Peyer's patch (tissue), 4 donors: ENCODE data around the gene PODXL2. TPM values are rescaled to one million over a fixed set of nuclear protein-coding genes. Genes with fewer than 3 reads are reported as not detected.
A peak's percentile ranks its signal among the peaks of the same experiment; 100 is the strongest.

Experiments used
- DNase-seq, 3 donors: peaks; one replicate each; pipeline ENCODE4 v3.0.0-alpha.2; 2017 to 2019
- H3K27ac ChIP-seq, 4 donors: fragments of 200-600 bp; sonication (generic); one replicate each; pipeline ENCODE4 v1.5.1; 2016 to 2019
- H3K27me3 ChIP-seq, 2 donors: fragments of 200-600 bp; sonication (generic); one replicate each; pipeline ENCODE4 v1.5.1; 2019
- H3K36me3 ChIP-seq, 3 donors: fragments of 200-600 bp; sonication (generic); one replicate each; pipeline ENCODE4 v1.5.1; 2016 to 2019
- H3K4me1 ChIP-seq, 4 donors: fragments of 200-600 bp; sonication (generic); one replicate each; pipeline ENCODE4 v1.5.1; 2016 to 2019
- H3K4me3 ChIP-seq, 4 donors: fragments of 200-600 bp; sonication (generic); 1 replicate in 3 of 4; 2 replicates in 1 of 4; pipeline ENCODE4 v1.5.1; 2016 to 2019; ENCODE audit warnings: mild to moderate bottlenecking in 1 of 4
- H3K9me3 ChIP-seq, 4 donors: fragments of 200-600 bp; sonication (generic); one replicate each; pipeline ENCODE4 v1.5.1; 2016 to 2019; ENCODE audit warnings: mild to moderate bottlenecking in 1 of 4
- CTCF ChIP-seq, 6 experiments: fragments of 450-650 bp in 4 of 6; fragments of 200-600 bp in 2 of 6; sonication (generic) in 1 of 6; IDR thresholded peaks; one replicate each; pipeline ENCODE4 v1.5.1; 2017 to 2019; ENCODE audit warnings: antibody characterized with exemption in 6 of 6, mild to moderate bottlenecking in 3 of 6, moderate library complexity in 1 of 6
- POLR2A ChIP-seq, 2 donors: fragments of 450-650 bp; IDR thresholded peaks; one replicate each; pipeline ENCODE4 v1.5.1; 2017; ENCODE audit warnings: antibody characterized with exemption in 2 of 2, mild to moderate bottlenecking in 2 of 2, moderate library complexity in 2 of 2
- total RNA-seq, 4 donors: library from RNA; depleted of rRNA; stranded (reverse); fragments of >200 nt; gene quantifications; one replicate each; pipeline ENCODE4 v1.1.0, GENCODE V29; 2016

The PODXL2 gene
- total RNA-seq, 4 donors from 2014 or later = 7.4 to 15.6 (median 9.9) TPM

GRCh38 chr3:127690823-127691452, 62.0 kb downstream of the PODXL2 start:
- TF ChIP-seq CTCF (IDR thresholded peaks at IDR 0.05) (peak in 3 of 6 experiments; percentile 31 to 42 (median 37)), POLR2A (IDR thresholded peaks at IDR 0.05) (no peak)
- peak in 1 of 3 donors; percentile 48 for DNase-seq
- Histone ChIP-seq H3K27me3 (no peaks in the 10 kb centered on the region), H3K4me3 (no peak overlapping the region), H3K9me3 (no peaks in the 10 kb centered on the region), H3K4me1 (peaks cover 0 to 7% (median 0%) of the 10 kb centered on the region in 4 donors), H3K36me3 (peaks cover 0 to 37% (median 0%) of the 10 kb centered on the region in 3 donors), H3K27ac (peak overlapping the region in 1 of 4 donors; percentile 13)

- Histone ChIP-seq H3K4me1 (peaks cover 0 to 8% (median 0%) of the 10 kb centered on the region in 4 donors), H3K27me3 (no peaks in the 10 kb centered on the region), H3K27ac (no peak overlapping the region), H3K36me3 (peaks cover 0 to 37% (median 0%) of the 10 kb centered on the region in 3 donors), H3K9me3 (no peaks in the 10 kb centered on the region), H3K4me3 (no peak overlapping the region)
- DNase-seq = peak in 1 of 3 donors; percentile 29
- TF ChIP-seq CTCF (IDR thresholded peaks at IDR 0.05) (no peak), POLR2A (IDR thresholded peaks at IDR 0.05) (no peak)
These were observed 62.5 kb downstream of the PODXL2 start for GRCh38 chr3:127691489-127691888.

GRCh38 chr3:127691974-127692373, 63.0 kb downstream of the PODXL2 start:
- Histone ChIP-seq H3K9me3 (no peaks in the 10 kb centered on the region), H3K4me1 (peaks cover 0 to 13% (median 0%) of the 10 kb centered on the region in 4 donors), H3K27ac (no peak overlapping the region), H3K36me3 (peaks cover 0 to 37% (median 0%) of the 10 kb centered on the region in 3 donors), H3K4me3 (no peak overlapping the region), H3K27me3 (no peaks in the 10 kb centered on the region)
- TF ChIP-seq CTCF (IDR thresholded peaks at IDR 0.05) (no peak), POLR2A (IDR thresholded peaks at IDR 0.05) (no peak)
- DNase-seq = no peak

- Histone ChIP-seq H3K27me3 (no peaks in the 10 kb centered on the region), H3K9me3 (no peaks in the 10 kb centered on the region), H3K27ac (no peak overlapping the region), H3K36me3 (peaks cover 0 to 37% (median 0%) of the 10 kb centered on the region in 3 donors), H3K4me3 (no peak overlapping the region), H3K4me1 (peaks cover 0 to 21% (median 0%) of the 10 kb centered on the region in 4 donors)
- TF ChIP-seq POLR2A (IDR thresholded peaks at IDR 0.05) (no peak), CTCF (IDR thresholded peaks at IDR 0.05) (no peak)
- DNase-seq = no peak
These were observed 63.7 kb downstream of the PODXL2 start for GRCh38 chr3:127692501-127693335.

- peaks cover 0 to 37% (median 0%) of the 10 kb centered on the region in 3 donors for H3K36me3 ChIP-seq
- no peak for DNase-seq
- no peaks in the 10 kb centered on the region for H3K9me3 ChIP-seq
- H3K27me3 ChIP-seq = no peaks in the 10 kb centered on the region
- no peak overlapping the region for H3K27ac ChIP-seq
- TF ChIP-seq POLR2A (IDR thresholded peaks at IDR 0.05) = no peak
- TF ChIP-seq CTCF (IDR thresholded peaks at IDR 0.05) = no peak
- H3K4me1 ChIP-seq = peaks cover 0 to 27% (median 0%) of the 10 kb centered on the region in 4 donors
- H3K4me3 ChIP-seq = no peak overlapping the region
These were observed 64.4 kb downstream of the PODXL2 start for GRCh38 chr3:127693336-127693843.
